MCF 10A (cell line): ENCODE data around the gene CST3. TPM values are rescaled to one million over a fixed set of nuclear protein-coding genes. Genes with fewer than 3 reads are reported as not detected.

Experiments used
- BruUV-seq: library from RNA; stranded (reverse); fragments of 400-500 nt; replicated peaks from 2 replicates; lab custom pipeline; 2021; lab: Mats Ljungman, UMichigan
- CTCF ChIA-PET: fragments of 300-600 bp; sonication (Branson Sonifier 250); formaldehyde crosslinking; extraction: SDS; loops from one replicate; lab custom pipeline; 2021; ENCODE audit warnings: antibody characterized with exemption, inconsistent platforms; lab: Yijun Ruan, JAX
- POLR2A ChIA-PET: fragments of 300-600, 350-650 bp; sonication (Branson Sonifier 250); formaldehyde crosslinking; extraction: SDS; loops from one replicate; lab custom pipeline; 2020; ENCODE audit warnings: antibody characterized with exemption, inconsistent platforms; lab: Yijun Ruan, JAX
- DNase-seq: peaks from one replicate; pipeline ENCODE4 v3.0.0-alpha.2; 2018; ENCODE audit not compliant: unreplicated experiment
- H3K27ac Mint-ChIP-seq: one replicate; pipeline ENCODE4 v1.8.0; 2022; ENCODE audit warnings: mild to moderate bottlenecking, low read depth, mixed read lengths; ENCODE audit not compliant: unreplicated experiment
- H3K27me3 Mint-ChIP-seq: one replicate; pipeline ENCODE4 v1.8.0; 2022; ENCODE audit warnings: mixed read lengths; ENCODE audit not compliant: insufficient read depth, unreplicated experiment
- H3K36me3 Mint-ChIP-seq: one replicate; pipeline ENCODE4 v1.8.0; 2022; ENCODE audit warnings: mild to moderate bottlenecking, moderate library complexity, mixed read lengths; ENCODE audit not compliant: insufficient read depth, unreplicated experiment
- H3K4me1 Mint-ChIP-seq: one replicate; pipeline ENCODE4 v1.8.0; 2022; ENCODE audit warnings: mixed read lengths; ENCODE audit not compliant: insufficient read depth, unreplicated experiment
- H3K4me3 Mint-ChIP-seq: one replicate; pipeline ENCODE4 v1.8.0; 2022; ENCODE audit warnings: mild to moderate bottlenecking, moderate library complexity, mixed read lengths; ENCODE audit not compliant: unreplicated experiment
- H3K9me3 Mint-ChIP-seq: one replicate; pipeline ENCODE4 v1.8.0; 2022; ENCODE audit warnings: mixed read lengths; ENCODE audit not compliant: unreplicated experiment
- intact Hi-C: fragments of 100-400 bp; cut with micrococcal nuclease; formaldehyde crosslinking; loops from 2 replicates; pipeline ENCODE4 v1.14.1; 2022
- total RNA-seq: library from RNA; stranded (reverse); gene quantifications from 2 replicates; pipeline ENCODE4 v1.2.3, GENCODE V29; 2022
- TF ChIP-seq, protein P1 (sequence below): fragments of 200-600 bp; IDR thresholded peaks from one replicate; pipeline ENCODE4 v1.8.0; 2022; ENCODE audit warnings: antibody characterized with exemption, mild to moderate bottlenecking; ENCODE audit not compliant: unreplicated experiment

CST3 gene
- total RNA-seq, 1 experiment from 2014 or later: 303 TPM

DNA sequence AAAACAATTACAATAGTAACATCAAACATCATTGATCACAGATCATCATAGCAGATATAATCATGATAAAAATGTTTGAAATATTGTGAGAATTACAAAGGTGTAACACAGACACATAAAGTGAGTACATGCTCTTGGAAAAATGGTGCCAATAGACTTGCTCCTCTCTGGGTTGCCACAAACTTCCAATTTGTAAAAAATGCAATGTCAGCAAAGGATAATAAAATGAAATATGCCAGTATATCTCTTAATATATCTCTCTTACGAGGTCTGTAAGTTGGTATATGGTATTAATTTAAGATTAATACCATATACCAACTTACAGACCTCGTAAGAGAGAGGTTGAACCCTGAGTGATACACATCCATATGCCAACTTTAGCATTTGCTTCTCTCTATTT is 13.4 kb upstream of the CST3 start:
- DNase-seq: no peak

DNA sequence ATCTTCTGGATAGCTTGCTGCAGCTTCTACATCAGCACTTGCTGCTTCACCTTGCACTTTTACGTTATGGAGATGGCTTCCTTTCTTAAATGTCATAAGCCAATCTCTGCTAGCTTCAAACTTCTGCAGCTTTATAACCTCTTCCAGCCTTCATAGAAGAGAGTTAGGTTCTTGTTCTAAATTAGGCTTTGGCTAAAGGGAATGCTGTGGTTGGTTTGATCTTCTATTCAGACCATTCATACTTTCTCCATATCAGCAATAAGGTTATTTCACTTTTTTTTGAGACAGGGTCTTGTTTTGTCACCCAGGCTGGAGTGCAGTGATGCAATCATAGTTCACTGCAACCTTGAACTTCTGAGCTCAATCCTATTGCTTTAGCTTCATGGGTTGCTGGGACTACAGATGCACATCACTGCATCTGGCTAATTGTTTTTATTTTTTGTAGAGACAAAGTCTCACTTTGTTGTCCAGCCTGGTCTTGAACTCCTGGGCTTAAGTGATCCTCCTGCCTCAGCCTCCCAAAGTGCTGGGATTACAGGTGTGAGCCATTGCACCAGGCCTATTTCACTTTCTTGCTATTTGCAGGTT is 12.2 kb upstream of the CST3 start:
- CTCF ChIA-PET: interaction anchor here (1.0 to 3.0 kb wide), 4 partner anchors 14 to 209 kb away, joined by 3 to 18 read pairs (median 3); no protein-coding TSS in a partner anchor
- Mint-ChIP-seq H3K27me3 (no peaks in the 10 kb centered on the region), H3K9me3 (no peaks in the 10 kb centered on the region), H3K4me1 (peaks cover 6% of the 10 kb centered on the region), H3K27ac (no peak overlapping the region), H3K4me3 (no peak overlapping the region), H3K36me3 (no peaks in the 10 kb centered on the region)
- DNase-seq: no peak
- no TSS peak for BruUV-seq
- POLR2A ChIA-PET: interaction anchor here (1.0 to 1.3 kb wide), 2 partner anchors 27 to 300 kb away, joined by 3 read pairs; partner anchors contain the start of gene NXT1
- intact Hi-C loops: no loop called here
- TF ChIP-seq, protein P1, sequence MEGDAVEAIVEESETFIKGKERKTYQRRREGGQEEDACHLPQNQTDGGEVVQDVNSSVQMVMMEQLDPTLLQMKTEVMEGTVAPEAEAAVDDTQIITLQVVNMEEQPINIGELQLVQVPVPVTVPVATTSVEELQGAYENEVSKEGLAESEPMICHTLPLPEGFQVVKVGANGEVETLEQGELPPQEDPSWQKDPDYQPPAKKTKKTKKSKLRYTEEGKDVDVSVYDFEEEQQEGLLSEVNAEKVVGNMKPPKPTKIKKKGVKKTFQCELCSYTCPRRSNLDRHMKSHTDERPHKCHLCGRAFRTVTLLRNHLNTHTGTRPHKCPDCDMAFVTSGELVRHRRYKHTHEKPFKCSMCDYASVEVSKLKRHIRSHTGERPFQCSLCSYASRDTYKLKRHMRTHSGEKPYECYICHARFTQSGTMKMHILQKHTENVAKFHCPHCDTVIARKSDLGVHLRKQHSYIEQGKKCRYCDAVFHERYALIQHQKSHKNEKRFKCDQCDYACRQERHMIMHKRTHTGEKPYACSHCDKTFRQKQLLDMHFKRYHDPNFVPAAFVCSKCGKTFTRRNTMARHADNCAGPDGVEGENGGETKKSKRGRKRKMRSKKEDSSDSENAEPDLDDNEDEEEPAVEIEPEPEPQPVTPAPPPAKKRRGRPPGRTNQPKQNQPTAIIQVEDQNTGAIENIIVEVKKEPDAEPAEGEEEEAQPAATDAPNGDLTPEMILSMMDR: no peak

More for the DNA sequence above, 13.4 kb upstream of the CST3 start:
- H3K27ac Mint-ChIP-seq: no peak overlapping the region
- H3K27me3 Mint-ChIP-seq: no peaks in the 10 kb centered on the region
- no peaks in the 10 kb centered on the region for H3K36me3 Mint-ChIP-seq
- TF ChIP-seq, protein P1: no peak
- POLR2A ChIA-PET: no interaction called here
- CTCF ChIA-PET: no interaction called here
- no TSS peak for BruUV-seq
- no peak overlapping the region for H3K4me3 Mint-ChIP-seq
- no peaks in the 10 kb centered on the region for H3K9me3 Mint-ChIP-seq
- intact Hi-C loops: no loop called here
- H3K4me1 Mint-ChIP-seq: peaks cover 2% of the 10 kb centered on the region

DNA sequence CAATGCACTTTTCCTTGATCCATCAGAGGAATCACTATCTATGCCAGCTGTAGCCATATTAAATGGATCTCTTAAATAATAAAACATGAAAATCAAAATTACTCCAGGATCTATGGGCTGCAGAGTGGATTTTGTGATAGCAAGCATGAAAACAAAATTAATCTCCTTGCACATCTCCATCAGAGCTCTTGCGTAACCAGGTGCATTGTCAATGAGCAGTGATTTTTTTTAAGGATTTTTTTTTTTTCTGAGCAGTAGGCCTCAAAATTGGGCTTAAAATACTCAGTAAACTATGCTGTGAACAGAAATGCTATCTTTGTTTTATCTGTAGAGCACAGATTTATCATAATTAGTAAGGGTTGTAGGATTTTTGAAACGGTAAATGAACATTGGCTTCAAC is 11.5 kb upstream of the CST3 start:
- BruUV-seq: no TSS peak
- no peak overlapping the region for H3K4me3 Mint-ChIP-seq
- no peaks in the 10 kb centered on the region for H3K27me3 Mint-ChIP-seq
- H3K36me3 Mint-ChIP-seq: no peaks in the 10 kb centered on the region
- no peak for DNase-seq
- H3K4me1 Mint-ChIP-seq: peaks cover 6% of the 10 kb centered on the region
- H3K9me3 Mint-ChIP-seq: no peaks in the 10 kb centered on the region
- no peak overlapping the region for H3K27ac Mint-ChIP-seq
- TF ChIP-seq, protein P1: no peak
- intact Hi-C loops: no loop called here
- CTCF ChIA-PET: interaction anchor here (0.6 to 3.0 kb wide), 4 partner anchors 19 to 102 kb away, joined by 3 to 18 read pairs (median 4); no protein-coding TSS in a partner anchor
- POLR2A ChIA-PET: interaction anchor here (1.0 to 1.3 kb wide), 2 partner anchors 26 to 299 kb away, joined by 3 read pairs; partner anchors contain the start of gene NXT1

DNA sequence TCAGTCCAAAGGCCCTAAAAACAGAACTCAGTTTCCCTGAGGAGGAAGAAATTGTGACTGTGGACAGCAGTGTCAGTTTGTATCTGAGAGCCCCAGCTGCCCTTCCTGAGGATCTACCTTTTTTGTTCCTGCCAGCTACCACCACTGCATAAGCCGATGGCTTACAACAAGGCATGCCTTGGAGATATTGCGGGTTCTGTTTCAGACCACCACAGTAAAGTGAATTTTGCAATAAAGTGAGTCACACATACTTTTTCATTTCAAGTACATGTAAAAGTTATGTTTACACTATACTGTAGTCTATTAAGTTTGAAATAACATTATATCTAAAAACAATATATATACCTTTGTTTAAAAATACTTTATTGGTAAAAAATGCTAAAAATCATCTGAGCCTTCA is 9.6 kb upstream of the CST3 start:
- intact Hi-C loops: no loop called here
- Mint-ChIP-seq H3K4me3 (no peak overlapping the region), H3K27ac (no peak overlapping the region), H3K36me3 (no peaks in the 10 kb centered on the region), H3K9me3 (no peaks in the 10 kb centered on the region), H3K4me1 (peaks cover 12% of the 10 kb centered on the region), H3K27me3 (no peaks in the 10 kb centered on the region)
- no TSS peak for BruUV-seq
- CTCF ChIA-PET: interaction anchor here (0.7 kb wide), 1 partner anchor 241 kb away, joined by 3 read pairs; no protein-coding TSS in a partner anchor
- TF ChIP-seq, protein P1: no peak
- no peak for DNase-seq
- POLR2A ChIA-PET: interaction anchor here (0.9 to 2.1 kb wide), 3 partner anchors 18 to 227 kb away, joined by 3 to 5 read pairs (median 5); partner anchors contain the start of gene NAPB
